Neural progenitor cell (in vitro differentiated cells): ENCODE data around the gene EIF3A.

ENCODE experiments used
- CTCF ChIP-seq: fragments of 200-600 bp; sonication (generic); IDR thresholded peaks from 2 replicates; pipeline ENCODE4 v1.5.1; 2017; ENCODE audit warnings: antibody characterized with exemption, mild to moderate bottlenecking
- EZH2 ChIP-seq: fragments of 200-600 bp; sonication (generic); IDR thresholded peaks from 2 replicates; pipeline ENCODE4 v1.6.1; 2017; ENCODE audit warnings: antibody characterized with exemption, mild to moderate bottlenecking, moderate library complexity

GRCh38 chr10:119028900-119029612 is 51.6 kb downstream of the EIF3A start:
- TF ChIP-seq EZH2 (no peak), CTCF (peak; percentile 38)
